T-helper 1 cell treated with Interleukin-12 subunit alpha and Interleukin-12 subunit beta and Interleukin-4 antibody, amounts not matched to agents 30 ng/mL and 1 ng/mL, for 36 hours (primary cell): ENCODE data around the gene PNPLA7. TPM values are rescaled to one million over a fixed set of nuclear protein-coding genes. Genes with fewer than 3 reads are reported as not detected.
"Not testable (repeated sequence)": the region's sequence is repeated elsewhere in the genome, so short reads cannot be mapped to it uniquely, and the experiment has no call there.

Source experiments
- intact Hi-C: fragments of 100-400 bp; cut with micrococcal nuclease; formaldehyde crosslinking; loops from one replicate; pipeline ENCODE4 v1.15.1; 2024
- total RNA-seq: library from RNA; stranded (reverse); gene quantifications from 2 replicates; pipeline ENCODE4 v1.2.3, GENCODE V29; 2022

PNPLA7 gene
- total RNA-seq, 1 donor from 2014 or later = 3.5 TPM

DNA sequence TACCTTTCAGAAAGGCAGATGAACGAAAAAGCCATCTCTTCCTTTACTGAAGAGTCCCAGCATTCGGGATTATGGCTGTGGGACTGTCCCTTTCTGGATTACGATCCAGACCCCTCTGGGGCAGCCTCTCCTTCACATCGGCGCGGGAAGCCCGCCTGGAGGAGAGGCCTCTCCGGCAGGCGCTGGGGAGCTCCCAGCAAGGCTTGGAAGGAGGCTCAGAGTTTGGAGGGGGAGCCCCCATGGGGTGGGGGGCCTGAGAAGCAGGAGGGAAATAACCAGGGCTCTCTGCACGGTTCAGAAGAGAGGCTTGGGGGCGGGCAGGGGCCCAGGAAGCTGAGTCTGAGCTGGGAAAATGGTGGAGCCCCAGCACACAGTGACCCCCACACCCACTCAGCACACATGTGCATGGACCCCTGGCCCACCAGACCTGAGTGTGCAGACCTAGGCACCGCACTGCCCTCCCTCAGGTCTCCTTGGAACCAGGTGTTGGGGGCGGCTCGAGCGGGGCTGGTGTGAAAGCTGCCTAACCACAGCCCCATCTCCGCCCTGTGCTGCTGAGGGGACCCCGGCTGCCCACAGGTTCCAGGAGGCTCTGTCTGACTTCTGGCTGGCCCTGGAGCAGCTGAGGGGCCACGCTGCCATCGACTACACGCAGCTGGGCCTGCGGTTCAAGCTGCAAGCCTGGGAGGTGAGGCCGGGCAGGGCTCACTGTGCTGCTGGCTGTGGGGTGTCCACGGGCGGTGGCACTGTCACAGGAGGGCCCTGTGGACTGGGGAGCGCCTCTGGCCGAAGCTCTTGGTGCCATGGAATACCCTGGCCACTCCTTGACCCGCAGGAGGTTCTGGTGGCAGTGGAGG, 122.5 kb downstream of the PNPLA7 start:
- intact Hi-C loops = no loop called here

DNA sequence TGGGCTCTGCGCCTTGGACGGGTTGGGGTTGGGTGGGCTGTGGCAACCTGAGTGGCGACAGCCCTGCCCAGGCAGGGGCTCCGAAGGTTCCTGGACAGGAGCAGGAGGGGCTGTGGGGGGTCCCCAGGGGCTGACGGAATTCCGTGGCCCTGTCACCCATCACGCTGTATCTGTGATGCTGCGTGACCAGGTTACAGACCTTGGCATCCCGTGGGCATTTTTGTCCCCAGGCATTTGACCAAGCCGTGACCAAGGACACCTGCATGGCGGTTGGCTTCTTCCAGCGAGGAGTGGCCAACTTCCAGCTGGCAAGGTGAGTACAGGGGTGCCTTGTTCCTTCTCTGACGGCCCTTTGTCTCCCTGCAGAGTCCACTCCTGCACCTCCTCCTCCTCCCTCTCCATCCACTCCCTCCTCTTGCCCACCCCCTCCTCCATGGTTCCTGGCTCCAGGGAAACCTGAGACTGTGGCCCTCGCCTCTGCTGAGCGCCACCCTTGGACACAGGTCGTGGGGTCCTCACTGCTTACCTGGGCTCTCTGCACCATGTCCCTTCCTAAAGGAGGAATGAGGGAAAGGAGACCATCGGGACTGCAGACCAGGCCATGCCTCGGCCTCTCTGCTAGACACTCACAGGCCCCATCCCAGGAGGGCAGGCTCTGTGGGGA, 124.1 kb downstream of the PNPLA7 start:
- intact Hi-C loops = no loop called here

DNA sequence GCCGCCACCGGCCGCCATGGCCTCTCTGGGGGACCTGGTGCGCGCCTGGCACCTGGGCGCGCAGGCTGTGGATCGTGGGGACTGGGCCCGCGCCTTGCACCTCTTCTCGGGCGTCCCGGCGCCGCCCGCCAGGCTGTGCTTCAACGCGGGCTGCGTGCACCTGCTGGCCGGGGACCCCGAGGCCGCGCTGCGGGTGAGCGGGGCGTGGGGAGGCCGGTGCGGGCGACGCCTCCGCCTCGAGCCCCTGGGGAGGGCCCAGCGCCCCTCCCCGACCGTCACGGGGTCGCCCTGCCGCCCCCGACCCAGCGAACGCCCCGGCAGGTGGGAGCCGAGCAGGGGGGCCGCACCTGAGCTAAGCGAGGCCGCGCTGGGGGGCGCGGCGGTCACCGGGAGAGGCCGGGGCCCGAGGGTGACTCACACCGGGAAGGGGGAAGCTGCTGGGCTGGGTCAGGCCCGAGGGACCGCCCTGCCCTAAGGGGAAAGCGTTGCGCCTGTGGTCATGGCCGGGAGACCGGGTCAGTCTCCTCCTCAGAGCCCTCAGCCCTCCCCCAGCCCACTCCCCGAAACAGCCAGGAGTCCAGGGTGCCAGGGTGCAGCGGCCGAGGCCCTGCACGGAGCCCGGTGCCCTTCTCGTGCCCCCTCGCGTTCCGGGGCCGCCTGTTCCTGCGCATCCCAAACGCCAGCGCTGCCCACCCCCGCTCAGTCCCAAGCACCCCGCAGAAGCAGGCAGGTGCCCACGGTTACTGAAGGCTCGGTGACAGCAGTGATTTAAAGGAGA, 126.5 kb downstream of the PNPLA7 start:
- intact Hi-C loops = loop anchor here (1.0 to 5.0 kb wide), 8 partner anchors 16 to 632 kb away; partner anchors contain the start of genes ARRDC1, MRPL41, NRARP and NSMF

DNA sequence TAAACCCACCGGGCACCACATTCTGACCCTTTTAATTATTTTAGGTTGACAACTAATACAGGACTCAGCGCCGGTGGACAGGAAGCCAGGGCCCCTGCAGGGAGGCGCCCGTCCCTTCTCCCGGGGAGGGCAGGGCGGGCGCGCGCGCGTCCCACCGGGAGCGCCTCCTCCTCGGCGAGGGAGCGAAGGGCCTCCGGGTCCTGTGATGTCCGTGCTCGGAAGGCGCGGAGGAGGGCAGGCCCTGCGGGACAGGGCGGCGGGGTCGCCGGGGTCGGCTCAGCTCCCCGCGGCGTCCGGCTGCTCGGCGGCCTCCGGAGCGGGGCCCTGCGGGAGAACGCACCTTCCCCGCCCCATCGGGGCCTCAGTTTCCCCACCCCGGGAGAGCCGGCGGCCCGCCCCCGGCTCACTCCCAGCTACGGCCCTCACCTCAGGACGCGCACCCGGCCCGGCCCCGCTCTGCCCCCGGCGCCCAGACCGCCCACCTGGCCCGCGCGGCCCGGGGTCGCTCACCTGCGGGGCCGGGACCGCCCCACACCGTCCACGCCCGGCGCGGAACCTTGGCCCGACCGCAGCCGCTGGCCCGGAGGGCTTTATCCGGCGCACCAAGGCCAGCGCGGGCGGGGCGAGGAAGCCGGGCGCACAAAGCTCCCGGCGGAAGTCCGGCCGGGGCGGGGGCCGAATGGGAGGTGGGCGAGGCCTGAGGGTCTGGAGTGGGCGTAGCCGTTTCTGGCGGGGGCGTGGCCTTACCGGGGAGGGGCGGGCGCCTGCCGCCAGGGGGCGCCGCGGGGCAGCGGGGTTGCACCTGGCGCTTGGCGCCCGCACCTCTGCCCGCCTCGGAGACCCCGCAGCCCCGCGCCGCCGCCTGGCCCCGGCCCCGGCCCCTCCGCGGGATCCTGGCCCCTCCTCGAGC, 127.3 kb downstream of the PNPLA7 start, which contains the start of the genes EXD3 and NOXA1:
TSS of gene EXD3 (minus strand) at position 559 of the 910 bp plus-strand sequence. CDS start 27,805 bp downstream, outside the sequence.
TSS of gene NOXA1 (plus strand) at position 790 of the 910 bp plus-strand sequence. CDS start 137 bp downstream, outside the sequence.
- intact Hi-C loops = loop anchor here (1.0 to 5.0 kb wide), 8 partner anchors 16 to 632 kb away; partner anchors contain the start of genes ARRDC1, MRPL41, NRARP and NSMF

DNA sequence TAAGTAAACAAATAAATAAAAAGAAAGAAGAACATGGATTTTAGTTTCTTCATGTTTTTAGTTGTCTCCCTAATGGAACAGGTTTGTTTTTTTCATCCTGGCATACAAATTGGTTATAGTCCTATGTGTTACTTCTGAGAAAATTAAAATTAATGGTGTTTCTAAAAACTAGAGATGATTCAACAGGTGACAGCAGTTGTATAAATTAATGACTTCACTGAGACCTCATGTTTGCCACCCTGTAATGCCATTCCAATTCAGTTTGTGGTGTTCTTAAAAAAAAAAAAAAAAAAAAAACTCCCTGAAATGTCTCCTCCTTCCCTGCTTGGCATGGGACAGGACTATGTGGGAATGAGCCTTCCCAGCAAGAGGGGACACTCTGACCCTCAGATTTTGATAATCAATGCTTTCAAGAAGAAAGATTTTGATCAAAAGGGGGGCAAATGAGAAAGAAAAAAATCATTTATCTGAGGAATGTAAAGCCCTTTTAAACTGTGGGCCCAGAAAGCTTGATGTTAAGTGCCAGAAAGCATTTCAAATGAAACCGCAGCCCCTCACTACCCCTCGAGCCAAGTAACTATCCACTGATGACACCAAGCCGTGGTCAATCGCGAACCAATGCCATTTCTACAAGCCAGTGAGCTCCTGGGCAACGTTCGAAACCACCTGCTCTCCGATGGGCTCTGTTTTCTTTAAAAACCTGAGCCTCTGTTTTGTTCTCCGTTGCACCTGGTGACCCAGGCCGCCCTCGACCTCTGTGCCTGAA, 128.2 kb downstream of the PNPLA7 start:
- intact Hi-C loops = loop anchor here (5.0 kb wide), 1 partner anchor 105 kb away; no protein-coding TSS in a partner anchor

DNA sequence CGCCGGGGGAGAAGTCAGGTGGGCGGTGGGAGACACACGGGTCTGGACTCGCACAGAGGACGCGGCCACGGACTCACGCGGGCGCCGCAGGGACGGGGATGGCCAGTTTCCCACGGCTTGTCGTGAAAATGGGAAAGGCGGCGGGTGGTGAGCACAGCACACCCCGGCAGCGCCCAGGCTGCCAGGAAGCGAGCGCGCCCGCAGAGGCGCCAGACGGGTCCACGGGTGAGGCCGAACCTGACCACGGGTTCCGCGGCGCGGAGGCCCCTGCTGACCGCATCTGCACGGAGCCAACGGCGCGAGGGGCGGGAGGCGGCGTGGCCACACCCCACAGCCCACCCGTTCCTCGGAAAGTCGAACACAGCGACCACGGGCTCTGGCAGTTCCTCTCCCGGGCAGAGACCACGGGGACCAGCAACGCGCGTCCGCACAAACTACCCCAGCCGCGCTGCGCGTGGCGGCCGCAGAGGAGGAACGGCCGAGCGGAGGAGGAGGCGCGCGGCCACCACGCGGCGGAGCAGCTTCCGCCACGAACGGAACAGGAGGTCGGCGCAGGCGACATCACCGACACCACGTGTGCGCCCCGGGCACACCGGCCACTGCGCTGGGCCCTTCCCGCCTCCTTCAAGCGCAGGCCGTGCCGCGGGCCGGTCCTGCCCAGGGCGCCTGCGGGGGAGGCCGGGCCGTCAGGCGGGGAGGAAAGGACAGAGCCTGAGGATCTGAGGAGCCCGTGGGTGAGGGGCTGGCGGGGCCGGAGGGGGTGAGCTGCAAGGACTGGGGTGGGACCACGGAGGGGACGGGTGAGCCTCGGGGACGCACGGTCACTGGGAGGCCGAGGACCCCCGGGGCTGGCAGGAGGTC, 132.8 kb downstream of the PNPLA7 start:
- intact Hi-C loops = no loop called here

DNA sequence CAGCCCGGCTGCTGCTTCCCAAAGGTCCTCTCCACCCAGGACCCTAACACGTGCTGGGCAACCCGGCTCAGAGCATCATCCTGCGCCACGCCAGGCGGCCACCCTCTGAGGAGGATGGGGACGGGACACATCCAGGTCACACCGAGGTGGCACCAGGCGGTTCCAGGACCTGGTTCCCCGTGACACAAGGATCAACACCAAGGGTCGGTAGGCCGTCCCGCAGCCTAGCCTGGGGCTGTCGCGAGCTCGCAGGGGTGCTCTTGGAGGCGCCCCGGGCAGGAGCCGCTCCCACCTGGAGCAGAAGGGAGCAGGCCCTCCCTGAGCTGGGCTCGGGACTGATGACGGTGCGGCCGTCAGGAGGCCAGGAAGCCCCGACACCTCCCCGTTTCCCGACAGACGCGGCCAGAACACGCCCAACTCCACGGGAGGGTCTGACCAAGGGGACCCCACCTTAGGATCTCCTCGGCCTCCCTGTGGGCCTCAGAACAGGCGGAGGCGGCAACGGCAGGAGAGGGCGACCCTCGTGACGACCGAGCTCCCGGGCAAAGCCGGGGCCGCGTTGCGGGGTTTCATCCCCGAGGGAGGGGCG, 133.5 kb downstream of the PNPLA7 start:
- intact Hi-C loops = no loop called here

DNA sequence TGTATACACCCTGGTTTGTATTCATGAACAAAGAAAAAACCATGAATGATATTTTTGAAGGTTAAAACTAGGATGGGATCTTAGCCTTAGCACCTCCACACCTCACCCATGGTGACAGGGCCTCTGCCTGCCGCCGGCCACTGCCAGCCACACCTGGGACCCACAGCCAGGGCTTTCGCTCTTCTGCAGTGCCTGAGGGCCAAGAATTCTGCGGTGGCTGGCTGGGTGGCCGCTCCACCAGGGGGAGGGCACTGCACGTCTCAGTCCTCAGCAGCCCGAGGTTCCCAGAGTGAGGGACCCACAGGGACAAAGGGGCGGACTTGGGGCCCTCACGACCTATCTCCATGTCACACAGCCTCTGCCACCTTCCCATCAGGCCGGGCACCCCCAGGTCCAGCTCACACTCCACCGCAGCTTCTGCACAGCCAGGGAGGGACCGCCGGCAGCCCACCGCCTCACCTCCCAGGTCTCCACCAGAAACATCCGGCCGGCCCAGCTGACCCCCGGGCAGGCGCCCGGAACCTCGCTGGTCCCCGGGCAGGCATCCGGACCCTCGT, 134.1 kb downstream of the PNPLA7 start:
- intact Hi-C loops = no loop called here

DNA sequence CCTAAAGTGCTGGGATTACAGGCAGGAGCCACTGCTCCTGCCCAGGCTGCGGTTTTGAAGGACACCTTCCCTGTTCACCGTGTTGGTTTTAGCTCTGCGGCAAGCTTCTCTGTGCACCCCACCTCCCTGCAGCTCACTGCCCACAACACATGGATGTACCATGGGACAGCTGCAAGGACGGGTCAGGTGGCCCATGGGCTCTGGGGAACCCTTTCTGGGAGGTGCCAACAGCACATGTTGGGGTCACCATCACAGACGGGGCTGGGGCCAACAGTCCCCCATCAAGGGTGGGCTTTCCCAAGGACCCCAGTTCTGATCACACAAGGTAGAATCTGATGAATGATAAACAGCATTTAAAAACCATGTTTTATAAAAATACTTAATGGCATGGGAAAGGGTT, 134.8 kb downstream of the PNPLA7 start:
- intact Hi-C loops = no loop called here

DNA sequence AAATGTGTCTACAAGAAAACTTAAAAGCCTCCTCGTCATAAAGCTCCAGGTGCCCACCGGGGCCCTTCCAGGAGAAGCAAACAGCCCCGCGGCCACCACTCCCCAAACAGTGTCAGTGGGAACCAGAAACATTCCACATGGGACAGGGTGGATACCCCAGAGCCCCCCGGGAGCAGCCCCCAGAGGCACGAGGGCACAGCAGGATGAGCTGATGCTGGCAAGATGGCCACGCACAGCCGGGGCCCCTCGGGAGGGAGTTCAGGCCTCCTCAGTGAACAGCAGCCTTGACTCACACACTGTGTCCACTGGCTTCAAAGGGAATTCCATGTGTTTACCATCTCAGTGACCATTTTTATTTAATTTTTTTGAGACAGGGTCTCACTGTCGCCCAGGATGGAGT, 137.8 kb downstream of the PNPLA7 start:
- intact Hi-C loops = no loop called here

DNA sequence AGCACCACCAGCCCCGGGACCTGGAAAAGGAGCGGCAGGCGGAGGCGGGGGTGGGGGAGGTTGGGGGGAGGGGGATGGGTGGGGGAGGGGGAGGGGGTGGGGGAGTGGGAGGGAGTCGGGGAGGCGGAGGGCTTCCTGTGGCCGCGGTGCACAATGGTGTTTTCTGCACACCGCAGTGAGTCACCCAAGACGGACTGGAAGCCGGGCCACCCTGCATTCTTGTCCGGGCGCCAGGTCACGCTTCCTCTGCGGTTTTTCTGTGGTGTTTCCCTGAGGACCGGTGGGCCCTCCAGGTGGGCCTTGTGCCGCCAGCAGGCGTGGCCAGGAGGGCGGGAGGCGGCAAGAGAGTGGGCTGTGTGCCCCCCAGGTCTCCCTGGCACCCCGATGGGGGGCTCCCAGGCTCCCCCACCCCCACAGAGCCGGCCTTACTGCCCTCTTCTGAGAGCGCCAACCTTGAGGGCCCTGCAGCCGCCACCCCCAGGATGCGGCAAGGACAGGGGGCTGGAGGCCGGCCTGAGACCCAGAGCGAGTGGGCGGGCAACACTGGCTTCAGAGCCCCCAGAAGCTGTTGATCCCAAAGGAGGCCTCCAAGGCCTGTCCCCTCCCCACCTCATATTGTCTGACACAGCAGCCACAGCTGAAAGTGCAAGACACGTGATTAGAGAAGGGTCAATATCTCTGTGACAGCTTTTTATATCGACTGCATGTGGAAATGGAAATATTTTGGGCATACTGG, 138.4 kb downstream of the PNPLA7 start:
- intact Hi-C loops = no loop called here

DNA sequence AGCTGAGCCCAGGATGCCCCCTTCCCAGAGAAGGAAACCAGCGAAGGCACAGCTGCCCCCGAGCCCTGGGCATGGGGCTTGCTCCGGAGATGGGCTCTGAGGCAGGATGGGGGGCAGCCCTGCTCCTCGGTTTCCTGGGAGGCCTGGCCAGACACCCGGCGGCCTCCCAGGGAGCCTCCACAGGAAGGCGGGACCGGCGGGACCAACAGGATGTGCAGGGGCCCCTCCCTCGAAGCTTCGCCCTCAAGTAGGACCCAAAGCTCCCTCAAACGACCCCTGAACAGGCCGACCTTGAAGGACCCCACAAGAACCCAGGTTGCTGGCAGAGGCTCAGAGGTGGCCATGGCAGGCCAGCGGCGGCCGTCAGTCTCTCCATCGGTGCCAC, 138.9 kb downstream of the PNPLA7 start:
- intact Hi-C loops = no loop called here

DNA sequence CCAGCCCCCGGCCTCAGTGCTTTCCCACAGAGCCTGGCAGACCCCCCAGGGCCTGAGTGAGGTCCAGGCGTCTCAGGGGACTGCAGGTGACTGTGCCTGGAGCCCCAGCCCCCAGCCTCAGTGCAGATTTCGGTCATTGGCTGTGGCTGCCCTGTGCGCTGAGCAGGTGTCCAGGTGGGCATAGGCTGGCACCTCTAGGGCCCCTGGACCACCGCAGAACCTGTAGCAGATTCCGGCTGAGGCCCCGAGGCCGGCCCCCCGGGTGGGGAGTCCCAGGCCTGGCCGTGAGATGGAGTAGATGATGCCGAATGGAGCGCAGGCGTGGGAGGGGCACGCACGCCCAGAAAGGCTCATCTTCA, 139.3 kb downstream of the PNPLA7 start:
- intact Hi-C loops = no loop called here

DNA sequence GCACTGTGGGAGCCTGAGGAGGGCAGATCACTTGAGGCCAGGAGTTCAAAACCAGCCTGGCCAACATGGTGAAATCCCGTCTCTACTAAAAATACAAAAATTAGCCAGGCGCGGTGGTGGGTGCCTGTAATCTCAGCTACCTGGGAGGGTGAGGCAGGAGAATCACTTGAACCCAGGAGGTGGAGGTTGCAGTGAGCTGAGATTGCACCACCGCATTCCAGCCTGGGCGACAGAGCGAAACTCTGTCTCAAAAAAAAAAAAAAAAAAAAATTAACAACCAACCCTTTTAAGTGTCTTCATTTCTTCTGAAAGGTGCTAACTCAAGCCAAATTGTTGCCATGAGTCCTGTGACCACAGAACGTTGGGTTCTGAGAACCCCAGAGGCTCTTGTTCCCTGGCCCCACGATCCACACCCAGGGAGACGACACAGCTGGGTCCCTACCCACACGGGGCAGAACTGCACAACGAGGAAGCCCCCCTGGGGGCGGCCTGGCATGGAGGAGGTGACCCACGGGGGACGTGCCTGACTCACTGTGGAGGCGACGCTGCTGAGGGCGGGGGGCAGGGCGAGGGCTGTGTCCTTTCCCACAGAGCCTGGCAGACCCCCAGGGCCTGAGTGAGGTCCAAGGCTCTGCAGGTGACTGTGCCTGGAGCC, 139.8 kb downstream of the PNPLA7 start:
- intact Hi-C loops = not testable (repeated sequence)
